Pancreas (tissue), 10 donors: Measurements from ENCODE around the gene P4HA2. TPM values are rescaled to one million over a fixed set of nuclear protein-coding genes. Genes with fewer than 3 reads are reported as not detected.
A peak's percentile ranks its signal among the peaks of the same experiment; 100 is the strongest.

Source experiments
- ATAC-seq, 4 donors: fragments of 200-7000 bp; cut with Tn5 transposase; one replicate each; pipeline versions ENCODE4 v1.8.0 to v1.9.1; 2020; ENCODE audit warnings: mild to moderate bottlenecking in 4 of 4, moderate library complexity in 4 of 4
- DNase-seq, 6 donors: peaks; one replicate each; pipeline ENCODE4 v3.0.0-alpha.2; 2020
- FAIRE-seq: peaks from 2 replicates; lab custom pipeline; 2012; peaks lifted over from hg19 to GRCh38; lab: Jason Lieb, UNC
- H3K27ac ChIP-seq, 4 donors: fragments of 200-600 bp; sonication (generic); 1 replicate in 3 of 4; 2 replicates in 1 of 4; pipeline versions ENCODE4 v1.5.0 to v1.8.0; 2020
- H3K27me3 ChIP-seq, 4 donors: fragments of 200-600 bp; one replicate each; pipeline ENCODE4 v1.8.0; 2021
- H3K36me3 ChIP-seq, 3 donors: fragments of 200-600 bp; sonication (generic) in 1 of 3; one replicate each; pipeline versions ENCODE4 v1.5.0 to v1.8.0; 2020 to 2021
- H3K4me1 ChIP-seq, 3 donors: fragments of 200-600 bp; one replicate each; pipeline ENCODE4 v1.8.0; 2021
- H3K4me3 ChIP-seq, 4 donors: fragments of 200-600 bp; sonication (generic) in 2 of 4; one replicate each; pipeline versions ENCODE4 v1.5.0 to v1.8.0; 2020 to 2021
- H3K9me3 ChIP-seq, 4 donors: fragments of 200-600 bp; one replicate each; pipeline ENCODE4 v1.8.0; 2021
- CTCF ChIP-seq, 4 donors: fragments of 200-600 bp; sonication (generic) in 3 of 4; IDR thresholded peaks; one replicate each; pipeline versions ENCODE4 v1.5.0 to v1.8.0; 2021; ENCODE audit warnings: antibody characterized with exemption in 4 of 4
- WGBS, 2 donors: extraction: QIAGEN DNeasy Blood & Tissue Kit; methylation state at CpG; one replicate each; pipeline ENCODE4 v1.1.7; 2013; 5-methylcytosine and 5-hydroxymethylcytosine counted together
- intact Hi-C, 3 donors: fragments of 100-400 bp; cut with DNase I; formaldehyde crosslinking; loops; one replicate each; pipeline versions ENCODE4 v1.11.1 to v1.14.2; 2022
- polyA plus RNA-seq, 2 donors: library from polyadenylated mRNA; stranded (reverse); fragments of 200-250 nt; gene quantifications; one replicate each; pipeline ENCODE4 v1.2.3, GENCODE V29; 2013
- total RNA-seq, 6 donors: library from RNA; stranded (reverse); fragmentation: NEBNext Ultra II Directional in 4 of 6; extraction: Animal tissue kit (Norgen Biotek cat#: 25700) in 4 of 6; gene quantifications; one replicate each; pipeline versions ENCODE4 v1.2.1 to v1.2.4, GENCODE V29; 2021 to 2023
- donor health status: healthy with polysubstance abuse.
- donor health status: DM: no; HTN: no; CAD: no; lungs with moderate emphysema.
- donor health status: DM: no; HTN: no; CAD: no.
- donor health status: control.
- donor health status: control.
- donor health status: Bipolar disorder and iron deficiency.
- donor health status: DM: yes; HTN: yes; CAD: no.
- donor health status: DM: no; HTN: no; CAD: no.
- donor health status: DM: no; HTN: no; CAD: no.
- donor health status: DM: yes; HTN: yes; CAD: no.

P4HA2 gene
- total RNA-seq, result 10 to 100 TPM; 52.8 to 85.7 (median 64.3) TPM
- 10 to 100 TPM; 28.3 to 34.7 TPM for polyA plus RNA-seq

- H3K4me1 ChIP-seq, result peaks cover 0 to 26% (median 7%) of the 10 kb centered on the region in 3 donors
- H3K9me3 ChIP-seq, result no peaks in the 10 kb centered on the region
- no peaks in the 10 kb centered on the region for H3K36me3 ChIP-seq
- TF ChIP-seq CTCF (IDR thresholded peaks at IDR 0.05), result peak in 2 of 4 donors; percentile 20 to 35
- peak; percentile 88 to 97 (median 94) for DNase-seq
- H3K27ac ChIP-seq, result peak within 1 kb of the TSS; percentile 78 to 96 (median 91)
- FAIRE-seq, result no peak
- intact Hi-C loops, result no loop called here
- H3K4me3 ChIP-seq, result peak within 1 kb of the TSS; percentile 30 to 68 (median 49)
- WGBS, 2 donors, result 0 to 1% methylated on average over 54 to 92 of the region's 92 CpGs
- H3K27me3 ChIP-seq, result no peaks in the 10 kb centered on the region
- peak; percentile 89 to 93 (median 92) for ATAC-seq
Observed at GRCh38 chr5:132227485-132228240, at the start of gene P4HA2. Gene P4HA2, minus strand, starts transcription at chr5:132227853. Its CDS starts 9,227 bp downstream, at chr5:132218626.

- no peak for TF ChIP-seq CTCF (IDR thresholded peaks at IDR 0.05)
- H3K27ac ChIP-seq, result no peak overlapping the region
- ATAC-seq (no peak), DNase-seq (no peak), FAIRE-seq (no peak)
- intact Hi-C loops, result no loop called here
- no peaks in the 10 kb centered on the region for H3K27me3 ChIP-seq
- no peaks in the 10 kb centered on the region for H3K9me3 ChIP-seq
- H3K4me3 ChIP-seq, result no peak overlapping the region
- H3K4me1 ChIP-seq, result peaks cover 0 to 3% (median 0%) of the 10 kb centered on the region in 3 donors
- 83 to 89% methylated on average over 6 of the region's 6 CpGs for WGBS, 2 donors
- H3K36me3 ChIP-seq, result no peaks in the 10 kb centered on the region
Observed at GRCh38 chr5:132277256-132277655, 49.6 kb upstream of the P4HA2 start.

GRCh38 chr5:132275367-132276220 lies 47.9 kb upstream of the P4HA2 start:
- WGBS, 2 donors, result 73 to 85% methylated on average over 5 of the region's 5 CpGs
- DNase-seq, result peak in 1 of 6 donors; percentile 34
- H3K27ac ChIP-seq, result no peak overlapping the region
- intact Hi-C loops, result no loop called here
- no peaks in the 10 kb centered on the region for H3K27me3 ChIP-seq
- ATAC-seq, result no peak
- H3K4me1 ChIP-seq, result peaks cover 0 to 3% (median 0%) of the 10 kb centered on the region in 3 donors
- no peak overlapping the region for H3K4me3 ChIP-seq
- no peak for TF ChIP-seq CTCF (IDR thresholded peaks at IDR 0.05)
- H3K36me3 ChIP-seq, result no peaks in the 10 kb centered on the region
- no peak for FAIRE-seq
- no peaks in the 10 kb centered on the region for H3K9me3 ChIP-seq

GRCh38 chr5:132274050-132274792 lies 46.6 kb upstream of the P4HA2 start:
- WGBS, 2 donors, result 85 to 87% methylated on average over 14 of the region's 14 CpGs
- no peaks in the 10 kb centered on the region for H3K36me3 ChIP-seq
- FAIRE-seq (no peak), ATAC-seq (no peak), DNase-seq (peak in 1 of 6 donors; percentile 44)
- H3K4me3 ChIP-seq, result no peak overlapping the region
- H3K4me1 ChIP-seq, result peaks cover 0 to 3% (median 0%) of the 10 kb centered on the region in 3 donors
- intact Hi-C loops, result no loop called here
- no peak overlapping the region for H3K27ac ChIP-seq
- TF ChIP-seq CTCF (IDR thresholded peaks at IDR 0.05), result no peak
- H3K27me3 ChIP-seq, result no peaks in the 10 kb centered on the region
- H3K9me3 ChIP-seq, result no peaks in the 10 kb centered on the region
